OCI-LY1 (cell line): ENCODE results near the gene PRR18.

Source experiments
- H2AFZ ChIP-seq: fragments of 200-600 bp; sonication (generic), shearing (Covaris generic); 2 replicates; pipeline ENCODE4 v1.6.0; 2014; ENCODE audit warnings: antibody characterized with exemption, mild to moderate bottlenecking, low read length
- H3F3A ChIP-seq: fragments of 200-600 bp; sonication (generic), shearing (Covaris generic); 2 replicates; pipeline ENCODE4 v1.6.0; 2014; ENCODE audit warnings: mild to moderate bottlenecking, antibody characterized with exemption, low read length, moderate library complexity; ENCODE audit not compliant: insufficient read depth
- H3K27ac ChIP-seq: fragments of 200-600 bp; sonication (generic); 2 replicates; pipeline ENCODE4 v1.5.1; 2014; ENCODE audit warnings: low read length, mixed run types, mild to moderate bottlenecking, low read depth; ENCODE audit not compliant: poor library complexity, severe bottlenecking
- H3K27me3 ChIP-seq: fragments of 200-600 bp; sonication (generic); 2 replicates; pipeline ENCODE4 v1.6.0; 2014; ENCODE audit warnings: antibody characterized with exemption, mild to moderate bottlenecking, low read length, moderate library complexity; ENCODE audit not compliant: insufficient read depth
- H3K36me3 ChIP-seq: fragments of 200-600 bp; sonication (generic); 2 replicates; pipeline ENCODE4 v1.6.1; 2014; ENCODE audit warnings: mild to moderate bottlenecking, antibody characterized with exemption, low read length, moderate library complexity, mixed read lengths; ENCODE audit not compliant: insufficient read depth
- H3K4me1 ChIP-seq: fragments of 200-600 bp; sonication (generic); 2 replicates; pipeline ENCODE4 v1.5.1; 2014; ENCODE audit warnings: mild to moderate bottlenecking, low read length, moderate library complexity; ENCODE audit not compliant: insufficient read depth, severe bottlenecking
- H3K4me2 ChIP-seq: fragments of 200-600 bp; sonication (generic), shearing (Covaris generic); 2 replicates; pipeline ENCODE4 v1.6.1; 2014; ENCODE audit warnings: low read length
- H3K4me3 ChIP-seq: fragments of 200-600 bp; sonication (generic); 2 replicates; pipeline ENCODE4 v1.5.1; 2014; ENCODE audit warnings: low read length, low read depth, mild to moderate bottlenecking, mixed read lengths; ENCODE audit not compliant: poor library complexity, severe bottlenecking
- H3K79me2 ChIP-seq: fragments of 200-600 bp; shearing (Covaris generic); 2 replicates; pipeline ENCODE4 v1.6.1; 2016; ENCODE audit warnings: mixed run types, low read length, mixed read lengths; ENCODE audit not compliant: insufficient read depth
- H3K9ac ChIP-seq: fragments of 200-600 bp; sonication (generic), shearing (Covaris generic); 2 replicates; pipeline ENCODE4 v1.6.1; 2014; ENCODE audit warnings: mild to moderate bottlenecking, low read length, mixed read lengths
- H3K9me2 ChIP-seq: fragments of 200-600 bp; sonication (generic), shearing (Covaris generic); 2 replicates; pipeline ENCODE4 v1.6.1; 2014; ENCODE audit warnings: low read depth, mild to moderate bottlenecking, low read length, mixed read lengths
- H3K9me3 ChIP-seq: fragments of 200-600 bp; shearing (Covaris generic); 2 replicates; pipeline ENCODE4 v1.6.1; 2014; ENCODE audit warnings: low read length, mixed read lengths
- H4K20me1 ChIP-seq: fragments of 200-600 bp; sonication (generic), shearing (Covaris generic); 2 replicates; pipeline ENCODE4 v1.6.0; 2016; ENCODE audit warnings: mild to moderate bottlenecking, low read length; ENCODE audit not compliant: insufficient read depth
- CTCF ChIP-seq: fragments of 200-600 bp; sonication (generic), shearing (Covaris generic); IDR thresholded peaks from 2 replicates; pipeline ENCODE4 v1.5.1; 2017; ENCODE audit warnings: mild to moderate bottlenecking, antibody characterized with exemption, low read length, moderate library complexity, mixed read lengths
- EZH2 ChIP-seq: fragments of 200-600 bp; sonication (generic), shearing (Covaris generic); IDR thresholded peaks from 2 replicates; pipeline ENCODE4 v1.8.0; 2017; ENCODE audit warnings: borderline replicate concordance, mixed run types, mild to moderate bottlenecking, antibody characterized with exemption, low read length, moderate library complexity, mixed read lengths

PRR18 gene

GRCh38 chr6:166354143-166354542 is 46.0 kb upstream of the PRR18 start:
- no peaks in the 10 kb centered on the region for H3K79me2 ChIP-seq
- TF ChIP-seq CTCF (no peak), EZH2 (no peak)
- no peaks in the 10 kb centered on the region for H3K9me2 ChIP-seq
- H3K27me3 ChIP-seq = 0 out of 2 replicates have a peak, but pooled peaks cover 4% of the 10 kb centered on the region
- H3K27ac ChIP-seq = no peak overlapping the region
- no peaks in the 10 kb centered on the region for H4K20me1 ChIP-seq
- H3K9me3 ChIP-seq = no peaks in the 10 kb centered on the region; the same call in 1 of the 2 replicates
- H3K4me2 ChIP-seq = no peak overlapping the region
- no peak overlapping the region for H3K9ac ChIP-seq
- no peak overlapping the region for H2AFZ ChIP-seq
- H3K4me3 ChIP-seq = no peak overlapping the region
- H3K36me3 ChIP-seq = no peaks in the 10 kb centered on the region
- H3K4me1 ChIP-seq = peaks cover 9% of the 10 kb centered on the region
- H3F3A ChIP-seq = no peaks in the 10 kb centered on the region

GRCh38 chr6:166353507-166353906 is 45.3 kb upstream of the PRR18 start:
- Histone ChIP-seq H3K9ac (no peak overlapping the region), H3K9me3 (no peaks in the 10 kb centered on the region; the same call in 1 of the 2 replicates), H4K20me1 (no peaks in the 10 kb centered on the region), H2AFZ (no peak overlapping the region), H3K36me3 (no peaks in the 10 kb centered on the region), H3K27me3 (0 out of 2 replicates have a peak, but pooled peaks cover 4% of the 10 kb centered on the region), H3K4me3 (no peak overlapping the region), H3F3A (no peaks in the 10 kb centered on the region), H3K27ac (no peak overlapping the region), H3K4me1 (peaks cover 9% of the 10 kb centered on the region), H3K4me2 (no peak overlapping the region), H3K9me2 (no peaks in the 10 kb centered on the region), H3K79me2 (no peaks in the 10 kb centered on the region)
- TF ChIP-seq EZH2 (no peak), CTCF (no peak)

GRCh38 chr6:166352923-166353322 is 44.7 kb upstream of the PRR18 start:
- 0 out of 2 replicates have a peak, but pooled peaks cover 4% of the 10 kb centered on the region for H3K27me3 ChIP-seq
- H3K27ac ChIP-seq = no peak overlapping the region
- no peak overlapping the region for H3K9ac ChIP-seq

More at GRCh38 chr6:166352923-166353322, 44.7 kb upstream of the PRR18 start:
- H3K4me1 ChIP-seq = peaks cover 9% of the 10 kb centered on the region
- no peaks in the 10 kb centered on the region for H4K20me1 ChIP-seq
- H3K4me2 ChIP-seq = no peak overlapping the region
- TF ChIP-seq EZH2 (no peak), CTCF (no peak)
- H3F3A ChIP-seq = no peaks in the 10 kb centered on the region
- H3K79me2 ChIP-seq = no peaks in the 10 kb centered on the region
- H3K36me3 ChIP-seq = no peaks in the 10 kb centered on the region
- no peak overlapping the region for H2AFZ ChIP-seq
- H3K9me3 ChIP-seq = no peaks in the 10 kb centered on the region; the same call in 1 of the 2 replicates
- H3K4me3 ChIP-seq = no peak overlapping the region
- H3K9me2 ChIP-seq = no peaks in the 10 kb centered on the region
